ENCODE results near the gene EXD3. TPM values are rescaled to one million over a fixed set of nuclear protein-coding genes. Genes with fewer than 3 reads are reported as not detected.
A peak's percentile ranks its signal among the peaks of the same experiment; 100 is the strongest.

The EXD3 gene
- total RNA-seq, 1 experiment from 2014 or later, result 2.8 TPM

DNA sequence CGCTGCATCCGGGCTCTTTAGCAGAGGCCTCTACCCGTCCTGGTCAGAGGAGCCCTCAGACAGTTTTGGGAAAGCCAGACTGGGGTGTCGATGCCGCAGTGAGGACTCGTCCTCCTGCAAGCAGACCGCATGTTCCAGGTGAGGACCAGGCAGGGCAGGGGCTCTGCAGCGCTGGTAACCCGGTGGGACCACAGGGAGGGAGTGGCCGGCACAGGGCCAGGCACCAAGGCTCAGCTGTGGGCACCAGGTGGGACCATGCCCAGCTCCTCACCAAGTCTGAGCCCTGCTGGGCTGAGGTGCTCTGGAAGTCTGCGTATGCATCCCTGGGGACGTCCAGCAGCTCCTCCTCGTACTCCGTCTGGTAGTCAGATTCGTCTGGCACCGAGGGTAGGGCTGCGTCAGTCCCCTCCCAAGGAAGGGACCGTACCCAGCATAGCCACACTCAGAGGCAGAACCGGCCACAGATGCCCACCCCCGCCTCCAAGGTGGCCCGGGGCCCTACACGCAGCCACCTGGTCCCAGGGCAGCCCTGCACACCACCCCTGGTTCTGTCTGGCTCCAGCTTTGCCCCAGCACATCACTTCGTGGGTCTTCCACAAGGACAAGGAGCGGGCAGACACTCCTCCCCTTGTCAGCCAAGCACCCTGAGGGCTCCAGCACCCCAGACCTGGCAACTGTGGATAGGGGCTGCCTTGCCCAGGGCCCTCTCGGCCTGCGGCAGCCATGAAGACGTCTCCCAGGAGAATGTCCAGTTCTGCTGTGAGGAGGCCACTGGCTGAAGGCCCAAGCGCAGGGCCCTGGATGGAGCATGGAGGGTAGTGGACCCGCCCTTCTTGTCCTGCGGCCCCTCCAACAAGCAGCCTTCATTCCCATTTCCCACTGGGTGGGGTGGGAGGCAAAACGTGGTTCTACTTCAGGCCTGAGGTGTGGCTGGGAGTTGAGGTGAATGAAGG lies 37.7 kb upstream of the EXD3 start:
- Histone ChIP-seq H3K4me1 (ENCODE audit: low read length) (peaks cover 41% of the 10 kb centered on the region), H3K27ac (ENCODE audit: low read length) (no peak overlapping the region), H3K36me3 (ENCODE audit: insufficient read depth, low read length) (no peaks in the 10 kb centered on the region)

DNA sequence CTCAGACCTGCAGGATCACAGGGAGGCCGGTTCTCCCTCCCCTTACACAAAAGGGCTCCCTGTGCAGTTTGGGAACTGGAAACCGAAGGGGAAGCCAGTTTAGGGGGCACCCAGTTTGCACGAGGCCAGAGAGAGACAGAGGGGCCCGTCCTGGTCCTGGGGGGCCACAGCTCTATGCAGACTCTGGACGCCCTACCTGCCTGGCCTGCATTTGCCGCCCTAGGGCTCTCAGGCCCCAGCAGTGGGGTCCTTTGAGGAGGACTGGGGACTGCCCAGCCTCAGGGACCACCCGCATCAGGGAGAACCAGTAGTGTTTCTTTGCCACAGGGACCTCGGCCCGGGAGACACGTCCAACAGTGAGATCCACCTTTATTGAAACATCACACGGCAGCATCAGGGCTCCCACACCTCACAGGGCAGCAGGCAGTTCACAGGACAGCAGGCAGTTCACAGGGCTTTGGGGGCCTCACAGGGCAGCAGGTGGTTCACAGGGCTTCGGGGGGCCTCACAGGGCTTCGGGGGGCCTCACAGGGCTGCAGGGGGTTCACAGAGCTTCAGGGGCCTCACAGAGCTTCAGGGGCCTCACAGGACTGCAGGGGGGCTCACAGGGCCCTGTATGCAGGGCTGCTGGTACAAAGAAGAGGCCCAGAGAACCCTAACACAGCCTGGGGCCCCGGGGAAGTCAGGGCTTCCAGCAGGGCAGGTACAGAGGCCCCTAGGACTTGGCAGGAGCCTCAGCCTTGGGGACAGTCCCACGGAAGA lies 36.8 kb upstream of the EXD3 start:
- DNase-seq, result peak; percentile 55
- H2AFZ ChIP-seq (ENCODE audit: low read length), result peak overlapping the region; percentile 89
- H3K27me3 ChIP-seq (ENCODE audit: low read length), result no peaks in the 10 kb centered on the region
- no peaks in the 10 kb centered on the region for H3K9me2 ChIP-seq (replicated peaks; ENCODE audit: insufficient read depth, low read length)
- H4K20me1 ChIP-seq (ENCODE audit: insufficient read depth, low read depth, low read length), result peaks cover 12% of the 10 kb centered on the region; the same call in 1 of the 2 replicates
- H3K9me3 ChIP-seq (ENCODE audit: low read length), result no peaks in the 10 kb centered on the region
- H3K9ac ChIP-seq (ENCODE audit: low read length), result peak overlapping the region; percentile 68
- peak overlapping the region; percentile 68; the same call in 1 of the 2 replicates for H3K4me3 ChIP-seq (ENCODE audit: low read length)
- H3K4me1 ChIP-seq (ENCODE audit: low read length), result peaks cover 49% of the 10 kb centered on the region
- H3K27ac ChIP-seq (ENCODE audit: low read length), result peak overlapping the region; percentile 56
- peak overlapping the region; percentile 78 for H3K4me2 ChIP-seq (ENCODE audit: low read depth, low read length, poor library complexity, severe bottlenecking)
- no peaks in the 10 kb centered on the region for H3K36me3 ChIP-seq (ENCODE audit: insufficient read depth, low read length)
- peaks cover 16% of the 10 kb centered on the region for H3K79me2 ChIP-seq (ENCODE audit: low read length)

More for the DNA sequence above, 37.7 kb upstream of the EXD3 start:
- no peaks in the 10 kb centered on the region for H3K9me2 ChIP-seq (replicated peaks; ENCODE audit: insufficient read depth, low read length)
- H3K9me3 ChIP-seq (ENCODE audit: low read length), result no peaks in the 10 kb centered on the region
- H4K20me1 ChIP-seq (ENCODE audit: insufficient read depth, low read depth, low read length), result peaks cover 12% of the 10 kb centered on the region; the same call in 1 of the 2 replicates
- H3K9ac ChIP-seq (ENCODE audit: low read length), result peak overlapping the region; percentile 68
- no peaks in the 10 kb centered on the region for H3K27me3 ChIP-seq (ENCODE audit: low read length)
- peak overlapping the region; percentile 78 for H3K4me2 ChIP-seq (ENCODE audit: low read depth, low read length, poor library complexity, severe bottlenecking)
- no peak overlapping the region for H2AFZ ChIP-seq (ENCODE audit: low read length)
- H3K4me3 ChIP-seq (ENCODE audit: low read length), result no peak overlapping the region; the same call in 1 of the 2 replicates
- H3K79me2 ChIP-seq (ENCODE audit: low read length), result peaks cover 16% of the 10 kb centered on the region
- DNase-seq, result no peak

DNA sequence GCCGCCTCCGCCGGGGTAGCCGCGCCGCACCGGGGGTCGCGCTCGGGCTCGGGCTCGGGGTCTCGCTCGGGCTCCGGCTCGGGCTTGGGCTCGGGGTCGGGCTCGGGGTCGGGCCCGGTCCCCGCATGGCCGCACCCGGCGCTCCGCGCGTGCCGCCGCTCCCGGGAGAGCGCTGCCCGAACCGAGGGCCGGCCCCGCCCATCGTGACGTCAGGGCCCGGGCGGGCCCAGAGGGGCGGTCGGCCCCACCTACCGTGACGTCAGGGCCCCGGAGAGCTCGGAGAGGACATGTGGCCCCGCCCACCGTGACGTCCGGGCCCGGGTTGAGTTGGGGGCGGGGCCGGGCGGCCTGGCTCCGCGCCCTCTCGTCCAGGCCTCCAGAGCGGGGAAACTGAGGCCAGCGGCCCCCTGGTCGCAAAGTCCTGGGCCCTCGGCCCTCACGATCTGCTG lies 36.2 kb upstream of the EXD3 start, which contains the start of gene NSMF:
Gene NSMF (minus strand): TSS at position 183 of the 449 bp plus-strand sequence. CDS start 232 bp downstream, outside the sequence.
- H3K79me2 ChIP-seq (ENCODE audit: low read length), result peaks cover 16% of the 10 kb centered on the region
- no peaks in the 10 kb centered on the region for H3K9me2 ChIP-seq (replicated peaks; ENCODE audit: insufficient read depth, low read length)
- no peaks in the 10 kb centered on the region for H3K27me3 ChIP-seq (ENCODE audit: low read length)
- H2AFZ ChIP-seq (ENCODE audit: low read length), result peak within 1 kb of the TSS; percentile 89
- H3K4me2 ChIP-seq (ENCODE audit: low read depth, low read length, poor library complexity, severe bottlenecking), result peak within 1 kb of the TSS; percentile 96
- H3K9me3 ChIP-seq (ENCODE audit: low read length), result no peaks in the 10 kb centered on the region
- H3K36me3 ChIP-seq (ENCODE audit: insufficient read depth, low read length), result no peaks in the 10 kb centered on the region
- H3K4me1 ChIP-seq (ENCODE audit: low read length), result peaks cover 55% of the 10 kb centered on the region
- H3K9ac ChIP-seq (ENCODE audit: low read length), result peak within 1 kb of the TSS; percentile 83
- H3K4me3 ChIP-seq (ENCODE audit: low read length), result peak within 1 kb of the TSS; percentile 84
- DNase-seq, result peak; percentile 97
- peak within 1 kb of the TSS; percentile 74 for H3K27ac ChIP-seq (ENCODE audit: low read length)
- peaks cover 12% of the 10 kb centered on the region; the same call in 1 of the 2 replicates for H4K20me1 ChIP-seq (ENCODE audit: insufficient read depth, low read depth, low read length)

- Histone ChIP-seq H3K4me3 (ENCODE audit: low read length) (peak overlapping the region; percentile 84), H3K27me3 (ENCODE audit: low read length) (no peaks in the 10 kb centered on the region), H4K20me1 (ENCODE audit: insufficient read depth, low read depth, low read length) (peaks cover 15% of the 10 kb centered on the region), H3K79me2 (ENCODE audit: low read length) (peaks cover 16% of the 10 kb centered on the region), H2AFZ (ENCODE audit: low read length) (no peak overlapping the region), H3K9me3 (ENCODE audit: low read length) (no peaks in the 10 kb centered on the region), H3K4me2 (ENCODE audit: low read depth, low read length, poor library complexity, severe bottlenecking) (peak overlapping the region; percentile 96), H3K36me3 (ENCODE audit: insufficient read depth, low read length) (0 out of 2 replicates have a peak, but pooled peaks cover 1% of the 10 kb centered on the region), H3K9me2 (replicated peaks; ENCODE audit: insufficient read depth, low read length) (no peaks in the 10 kb centered on the region), H3K4me1 (ENCODE audit: low read length) (peaks cover 56% of the 10 kb centered on the region), H3K27ac (ENCODE audit: low read length) (peak overlapping the region; percentile 74), H3K9ac (ENCODE audit: low read length) (peak overlapping the region; percentile 83)
- DNase-seq, result peak; percentile 55
Observed at GRCh38 chr9:137458194-137459151, 35.5 kb upstream of the EXD3 start.

DNA sequence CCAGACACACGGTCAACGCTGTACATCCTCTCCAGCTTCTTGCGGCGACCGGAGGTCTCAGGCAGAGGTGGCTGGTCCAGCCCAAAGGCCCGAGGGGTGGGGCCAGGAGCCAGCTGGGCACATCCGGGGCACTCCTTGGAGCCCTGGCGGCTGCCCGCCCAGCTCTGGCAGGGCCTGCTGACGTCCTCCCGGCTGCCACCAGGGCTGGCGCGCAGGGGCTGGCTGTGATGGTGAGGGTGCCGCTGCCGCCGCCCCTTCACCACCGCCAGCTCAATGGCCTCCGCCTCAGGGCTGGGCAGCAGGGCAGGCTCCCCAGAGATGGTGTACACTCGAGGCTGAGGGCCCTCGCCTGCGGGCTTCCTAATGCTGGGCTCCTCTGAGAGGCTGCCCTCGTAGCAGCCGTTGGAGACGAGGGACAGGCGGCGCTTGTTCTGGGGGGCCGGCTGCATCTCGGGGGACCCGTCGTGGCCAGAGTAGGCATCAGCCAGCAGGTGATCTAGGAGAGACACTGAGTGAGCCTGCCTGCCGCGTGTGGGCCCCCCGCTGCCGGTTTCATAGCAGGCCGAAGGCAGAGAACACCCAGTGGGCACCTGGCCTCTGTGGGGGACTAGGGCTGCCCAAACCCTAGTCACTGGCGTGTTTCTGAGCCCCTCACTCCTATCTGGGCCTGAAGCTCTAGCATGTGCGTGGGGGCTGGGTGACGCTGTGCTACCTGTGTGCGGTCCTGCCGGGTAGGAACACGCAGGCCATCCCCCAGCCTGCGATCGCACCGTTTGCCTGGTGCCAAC lies 34.6 kb upstream of the EXD3 start:
- Histone ChIP-seq H2AFZ (ENCODE audit: low read length) (no peak overlapping the region), H3K4me3 (ENCODE audit: low read length) (peak overlapping the region; percentile 84), H3K4me2 (ENCODE audit: low read depth, low read length, poor library complexity, severe bottlenecking) (peak overlapping the region; percentile 96), H3K4me1 (ENCODE audit: low read length) (peaks cover 56% of the 10 kb centered on the region), H3K9me2 (replicated peaks; ENCODE audit: insufficient read depth, low read length) (no peaks in the 10 kb centered on the region), H3K27me3 (ENCODE audit: low read length) (no peaks in the 10 kb centered on the region), H3K27ac (ENCODE audit: low read length) (peak overlapping the region; percentile 74), H3K36me3 (ENCODE audit: insufficient read depth, low read length) (peaks cover 10% of the 10 kb centered on the region), H4K20me1 (ENCODE audit: insufficient read depth, low read depth, low read length) (peaks cover 22% of the 10 kb centered on the region), H3K9ac (ENCODE audit: low read length) (peak overlapping the region; percentile 83), H3K79me2 (ENCODE audit: low read length) (peaks cover 16% of the 10 kb centered on the region), H3K9me3 (ENCODE audit: low read length) (no peaks in the 10 kb centered on the region)
- no peak for DNase-seq

DNA sequence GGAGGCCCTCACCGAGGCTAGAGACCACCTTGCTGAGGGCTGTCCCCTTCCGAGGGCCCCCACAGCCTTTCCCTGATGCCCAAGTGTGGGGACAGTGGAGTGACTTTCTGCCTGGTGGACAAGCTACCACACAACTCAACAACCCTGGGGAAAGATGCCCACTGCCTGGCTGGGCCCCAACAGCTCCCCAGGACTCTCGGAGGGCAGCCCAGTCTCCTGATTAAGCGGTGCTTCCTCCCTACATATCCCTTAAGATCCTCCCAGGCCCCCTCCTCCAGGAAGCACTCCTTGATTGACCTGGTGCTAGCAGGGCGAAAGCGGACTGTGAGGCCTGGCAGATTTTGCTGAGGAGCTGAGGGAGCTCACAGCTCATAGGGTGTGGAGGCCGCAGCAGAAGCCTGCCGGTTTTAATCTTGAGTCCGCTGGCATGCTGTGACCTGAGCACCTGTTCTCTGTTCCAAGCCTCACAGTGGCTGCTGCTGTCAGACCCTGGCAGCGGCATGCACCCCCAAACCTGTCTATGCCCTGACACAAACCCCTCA lies 34.0 kb upstream of the EXD3 start:
- H3K9ac ChIP-seq (ENCODE audit: low read length), result 0 out of 2 replicates have a peak overlapping the region, but pooled peaks have one; percentile 19

More for the DNA sequence above, 34.0 kb upstream of the EXD3 start:
- no peak for DNase-seq
- Histone ChIP-seq H3K4me3 (ENCODE audit: low read length) (peak overlapping the region; percentile 84; the same call in 1 of the 2 replicates), H2AFZ (ENCODE audit: low read length) (no peak overlapping the region), H3K36me3 (ENCODE audit: insufficient read depth, low read length) (peaks cover 12% of the 10 kb centered on the region), H3K27ac (ENCODE audit: low read length) (peak overlapping the region; percentile 90), H3K79me2 (ENCODE audit: low read length) (peaks cover 16% of the 10 kb centered on the region), H3K9me3 (ENCODE audit: low read length) (no peaks in the 10 kb centered on the region), H4K20me1 (ENCODE audit: insufficient read depth, low read depth, low read length) (peaks cover 27% of the 10 kb centered on the region), H3K9me2 (replicated peaks; ENCODE audit: insufficient read depth, low read length) (no peaks in the 10 kb centered on the region), H3K4me2 (ENCODE audit: low read depth, low read length, poor library complexity, severe bottlenecking) (peak overlapping the region; percentile 96), H3K4me1 (ENCODE audit: low read length) (peaks cover 56% of the 10 kb centered on the region), H3K27me3 (ENCODE audit: low read length) (no peaks in the 10 kb centered on the region)

All from Karpas-422 (cell line).